Heart right ventricle (tissue), 16 donors: ENCODE data around the gene PDE4D. TPM values are rescaled to one million over a fixed set of nuclear protein-coding genes. Genes with fewer than 3 reads are reported as not detected.

Experiments
- ATAC-seq, 8 donors: fragments of 200-7000 bp; cut with Tn5 transposase; one replicate each; pipeline ENCODE4 v1.9.1; 2020; ENCODE audit warnings: mild to moderate bottlenecking in 8 of 8, moderate library complexity in 8 of 8, moderate number of reproducible peaks in 1 of 8
- DNase-seq, 2 donors: peaks; one replicate each; pipeline ENCODE4 v3.0.0-alpha.2; 2020
- H3K27ac ChIP-seq, 10 donors: fragments of 200-600 bp; sonication (generic) in 2 of 10; one replicate each; pipeline versions ENCODE4 v1.5.0 to v1.8.0; 2020 to 2022; ENCODE audit warnings: mild to moderate bottlenecking in 3 of 10
- H3K27me3 ChIP-seq, 7 donors: fragments of 200-600 bp; one replicate each; pipeline ENCODE4 v1.8.0; 2021 to 2022; ENCODE audit warnings: mild to moderate bottlenecking in 2 of 7
- H3K36me3 ChIP-seq, 9 donors: fragments of 200-600 bp; sonication (generic) in 1 of 9; one replicate each; pipeline versions ENCODE4 v1.5.0 to v1.8.0; 2020 to 2022; ENCODE audit warnings: mild to moderate bottlenecking in 2 of 9
- H3K4me1 ChIP-seq, 9 donors: fragments of 200-600 bp; sonication (generic) in 1 of 9; one replicate each; pipeline versions ENCODE4 v1.5.0 to v1.8.0; 2020 to 2022; ENCODE audit warnings: mild to moderate bottlenecking in 4 of 9
- H3K4me3 ChIP-seq, 10 donors: fragments of 200-600 bp; sonication (generic) in 2 of 10; one replicate each; pipeline versions ENCODE4 v1.5.0 to v1.8.0; 2020 to 2022; ENCODE audit warnings: mild to moderate bottlenecking in 7 of 10, moderate library complexity in 2 of 10
- H3K9me3 ChIP-seq, 11 donors: fragments of 200-600 bp in 10 of 11; sonication (generic) in 2 of 11; one replicate each; pipeline versions ENCODE4 v1.5.0 to v1.8.0; 2013 to 2022; ENCODE audit warnings: mild to moderate bottlenecking in 2 of 11, control low read depth in 1 of 11, moderate library complexity in 1 of 11
- WGBS, 2 donors: extraction: QIAGEN DNeasy Blood & Tissue Kit; methylation state at CpG; one replicate each; pipeline ENCODE4 v1.1.7; 2013; ENCODE audit warnings: inconsistent platforms in 1 of 2; 5-methylcytosine and 5-hydroxymethylcytosine counted together
- intact Hi-C, 10 donors: fragments of 100-400 bp; cut with DNase I; formaldehyde crosslinking; loops; one replicate each; pipeline versions ENCODE4 v1.11.1 to v1.14.2; 2022
- polyA plus RNA-seq, 2 donors: library from polyadenylated mRNA; stranded (reverse); fragments of 200-250 nt; gene quantifications; one replicate each; pipeline ENCODE4 v1.2.3, GENCODE V29; 2013
- total RNA-seq, 10 donors: library from RNA; stranded (reverse); fragmentation: NEBNext Ultra II Directional in 3 of 10; extraction: Animal tissue kit (Norgen Biotek cat#: 25700) in 3 of 10; gene quantifications; one replicate each; pipeline versions ENCODE4 v1.2.1 to v1.2.4, GENCODE V29; 2021 to 2023
- TF ChIP-seq, protein P1 (sequence below), 9 donors: fragments of 200-600 bp; sonication (generic) in 2 of 9; IDR thresholded peaks; one replicate each; pipeline versions ENCODE4 v1.5.0 to v1.8.0; 2021 to 2022; ENCODE audit warnings: antibody characterized with exemption in 9 of 9, mild to moderate bottlenecking in 5 of 9, moderate library complexity in 1 of 9
- donor health status: Arrhythmogenic right ventricular cardiomyopathy.
- donor health status: ischemic (EF 13 %, LVEDD 7.1; RV severe dilation, severe dysfunction).
- donor health status: healthy with polysubstance abuse.
- donor health status: DM: no; HTN: yes; CAD: no.
- donor health status: DM: no; HTN: no; CAD: no.
- donor health status: ischemic (EF 25% LVEDD 6.9; RV normal size, moderate dysfunction).
- donor health status: ischemic (EF 25% LVEDD 5.7; RV mildly dilated, moderate dysfunction).
- donor health status: healthy.
- donor health status: DM: yes; HTN: yes; CAD: no.
- donor health status: Ischemic cardiomyopathy.
- donor health status: ischemic (EF 35%, LVEDD 5.7; RV mildly dilated, moderate dysfunction).
- donor health status: nonischemic (EF 11% LVEDD 7.7; RV severe dilation, severe dysfunction).
- donor health status: DM: yes; HTN: yes; CAD: no.
- donor health status: PGD.
- donor health status: ischemic (EF 29% LVEDD 5.4; RV normal size, mild dysfunction).
- donor health status: nonischemic (EF 23%, LVEDD 6.1; RV moderate dilation, normal function).

Gene PDE4D
- total and polyA plus RNA-seq, 12 donors = 5.8 to 83.2 (median 39.5) TPM

- ATAC-seq (peak in 1 of 8 donors; percentile 69), DNase-seq (no peak)
- TF ChIP-seq, protein P1, sequence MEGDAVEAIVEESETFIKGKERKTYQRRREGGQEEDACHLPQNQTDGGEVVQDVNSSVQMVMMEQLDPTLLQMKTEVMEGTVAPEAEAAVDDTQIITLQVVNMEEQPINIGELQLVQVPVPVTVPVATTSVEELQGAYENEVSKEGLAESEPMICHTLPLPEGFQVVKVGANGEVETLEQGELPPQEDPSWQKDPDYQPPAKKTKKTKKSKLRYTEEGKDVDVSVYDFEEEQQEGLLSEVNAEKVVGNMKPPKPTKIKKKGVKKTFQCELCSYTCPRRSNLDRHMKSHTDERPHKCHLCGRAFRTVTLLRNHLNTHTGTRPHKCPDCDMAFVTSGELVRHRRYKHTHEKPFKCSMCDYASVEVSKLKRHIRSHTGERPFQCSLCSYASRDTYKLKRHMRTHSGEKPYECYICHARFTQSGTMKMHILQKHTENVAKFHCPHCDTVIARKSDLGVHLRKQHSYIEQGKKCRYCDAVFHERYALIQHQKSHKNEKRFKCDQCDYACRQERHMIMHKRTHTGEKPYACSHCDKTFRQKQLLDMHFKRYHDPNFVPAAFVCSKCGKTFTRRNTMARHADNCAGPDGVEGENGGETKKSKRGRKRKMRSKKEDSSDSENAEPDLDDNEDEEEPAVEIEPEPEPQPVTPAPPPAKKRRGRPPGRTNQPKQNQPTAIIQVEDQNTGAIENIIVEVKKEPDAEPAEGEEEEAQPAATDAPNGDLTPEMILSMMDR (IDR thresholded peaks at IDR 0.05) = no peak
- 81 to 84% methylated on average over 6 of the region's 6 CpGs for WGBS, 2 donors
- Histone ChIP-seq H3K27ac (no peak overlapping the region), H3K27me3 (no peaks in the 10 kb centered on the region), H3K4me1 (peaks cover 0 to 16% (median 5%) of the 10 kb centered on the region in 9 donors), H3K9me3 (no peaks in the 10 kb centered on the region), H3K4me3 (no peak overlapping the region), H3K36me3 (no peaks in the 10 kb centered on the region)
- intact Hi-C loops = no loop called here
These were observed 355.4 kb downstream of the PDE4D start for GRCh38 chr5:59537961-59538749.

DNA sequence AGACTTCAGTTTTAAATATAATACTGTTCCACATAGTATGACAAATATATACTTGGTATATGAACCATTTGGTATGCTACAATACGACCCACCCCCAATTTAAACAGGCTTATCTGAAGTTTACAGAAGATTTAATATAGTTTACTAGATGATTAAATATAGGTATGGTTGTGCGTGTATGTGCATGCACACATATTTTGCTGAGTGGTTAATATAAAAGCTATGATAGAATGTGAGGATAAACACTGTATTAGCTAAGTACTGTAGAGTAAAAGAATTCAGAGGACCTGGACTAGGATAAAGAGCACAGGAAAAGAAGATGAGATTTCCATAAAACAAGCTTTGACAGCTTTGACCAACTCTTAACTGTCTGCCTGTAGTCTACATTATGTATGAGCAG is 356.7 kb downstream of the PDE4D start:
- H3K36me3 ChIP-seq = no peaks in the 10 kb centered on the region
- ATAC-seq = no peak
- no peak overlapping the region for H3K27ac ChIP-seq
- no peak for DNase-seq
- H3K4me1 ChIP-seq = peaks cover 0 to 3% (median 0%) of the 10 kb centered on the region in 9 donors
- WGBS, 2 donors = 94 to 95% methylated on average over 2 of the region's 2 CpGs
- H3K27me3 ChIP-seq = no peaks in the 10 kb centered on the region
- intact Hi-C loops = no loop called here
- TF ChIP-seq, protein P1 (IDR thresholded peaks at IDR 0.05) = no peak
- no peaks in the 10 kb centered on the region for H3K9me3 ChIP-seq
- no peak overlapping the region for H3K4me3 ChIP-seq

- ATAC-seq = no peak
- Histone ChIP-seq H3K36me3 (no peaks in the 10 kb centered on the region), H3K4me1 (no peaks in the 10 kb centered on the region), H3K27ac (no peak overlapping the region), H3K27me3 (no peaks in the 10 kb centered on the region), H3K4me3 (no peak overlapping the region), H3K9me3 (no peaks in the 10 kb centered on the region)
- DNase-seq = no peak
- 83 to 87% methylated on average over 2 of the region's 2 CpGs for WGBS, 2 donors
- TF ChIP-seq, protein P1 (IDR thresholded peaks at IDR 0.05) = no peak
- intact Hi-C loops = no loop called here
These were observed 358.0 kb downstream of the PDE4D start for GRCh38 chr5:59535561-59535960.

GRCh38 chr5:59533730-59534108 is 359.8 kb downstream of the PDE4D start:
- no peaks in the 10 kb centered on the region for H3K4me1 ChIP-seq
- ATAC-seq (no peak), DNase-seq (no peak)
- TF ChIP-seq, protein P1 (IDR thresholded peaks at IDR 0.05) = no peak
- no peak overlapping the region for H3K4me3 ChIP-seq
- no peaks in the 10 kb centered on the region for H3K27me3 ChIP-seq
- H3K9me3 ChIP-seq = no peaks in the 10 kb centered on the region
- intact Hi-C loops = no loop called here
- H3K27ac ChIP-seq = no peak overlapping the region
- H3K36me3 ChIP-seq = no peaks in the 10 kb centered on the region
